Panc1 (cell line): ENCODE measurements around the gene NR4A1.

ENCODE experiments used
- POLR2AphosphoS5 ChIP-seq: IDR thresholded peaks from 2 replicates; pipeline ENCODE4 v1.6.1; 2012; ENCODE audit warnings: mild to moderate bottlenecking, low read depth, low read length, moderate library complexity
- REST ChIP-seq, 2 experiments: IDR thresholded peaks; 2 replicates each; pipeline ENCODE4 v1.6.1; 2011 to 2012; ENCODE audit warnings: low read depth in 2 of 2, control low read depth in 1 of 2, low read length in 1 of 2, mild to moderate bottlenecking in 1 of 2, moderate library complexity in 1 of 2; ENCODE audit not compliant: insufficient read depth in 1 of 2
- SIN3A ChIP-seq: IDR thresholded peaks from 2 replicates; pipeline ENCODE4 v1.6.1; 2012; ENCODE audit warnings: low read depth, mild to moderate bottlenecking, low read length, moderate library complexity, borderline replicate concordance; ENCODE audit not compliant: insufficient read depth
- TCF7L2 ChIP-seq: IDR thresholded peaks from 2 replicates; pipeline ENCODE4 v1.6.1; 2011; ENCODE audit warnings: mild to moderate bottlenecking, low read depth, low read length, inconsistent platforms
- TF ChIP-seq, protein P1 (sequence below): fragments of 450-650 bp; IDR thresholded peaks from 2 replicates; pipeline ENCODE4 v1.5.1; 2017; ENCODE audit warnings: mild to moderate bottlenecking

GRCh38 chr12:52057638-52058576, 6.7 kb downstream of the NR4A1 start:
- TF ChIP-seq, protein P1, sequence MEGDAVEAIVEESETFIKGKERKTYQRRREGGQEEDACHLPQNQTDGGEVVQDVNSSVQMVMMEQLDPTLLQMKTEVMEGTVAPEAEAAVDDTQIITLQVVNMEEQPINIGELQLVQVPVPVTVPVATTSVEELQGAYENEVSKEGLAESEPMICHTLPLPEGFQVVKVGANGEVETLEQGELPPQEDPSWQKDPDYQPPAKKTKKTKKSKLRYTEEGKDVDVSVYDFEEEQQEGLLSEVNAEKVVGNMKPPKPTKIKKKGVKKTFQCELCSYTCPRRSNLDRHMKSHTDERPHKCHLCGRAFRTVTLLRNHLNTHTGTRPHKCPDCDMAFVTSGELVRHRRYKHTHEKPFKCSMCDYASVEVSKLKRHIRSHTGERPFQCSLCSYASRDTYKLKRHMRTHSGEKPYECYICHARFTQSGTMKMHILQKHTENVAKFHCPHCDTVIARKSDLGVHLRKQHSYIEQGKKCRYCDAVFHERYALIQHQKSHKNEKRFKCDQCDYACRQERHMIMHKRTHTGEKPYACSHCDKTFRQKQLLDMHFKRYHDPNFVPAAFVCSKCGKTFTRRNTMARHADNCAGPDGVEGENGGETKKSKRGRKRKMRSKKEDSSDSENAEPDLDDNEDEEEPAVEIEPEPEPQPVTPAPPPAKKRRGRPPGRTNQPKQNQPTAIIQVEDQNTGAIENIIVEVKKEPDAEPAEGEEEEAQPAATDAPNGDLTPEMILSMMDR: no peak
- TF ChIP-seq POLR2AphosphoS5 (no peak), TCF7L2 (no peak), REST (IDR thresholded peaks at IDR 0.05; ENCODE audit: insufficient read depth in 1 of 2, low read depth in 2 of 2, low read length in 1 of 2) (no peak), SIN3A (no peak)
